DOHH2 (cell line): Measurements from ENCODE around the gene NDUFC1.
"Not testable (repeated sequence)": the region's sequence is repeated elsewhere in the genome, so short reads cannot be mapped to it uniquely, and the experiment has no call there.

Source experiments
- H3F3A ChIP-seq: fragments of 200-600 bp; sonication (generic), shearing (Covaris generic); 2 replicates; pipeline ENCODE4 v1.6.0; 2016; ENCODE audit warnings: antibody characterized with exemption, mild to moderate bottlenecking; ENCODE audit not compliant: control insufficient read depth, insufficient read depth
- H3K27ac ChIP-seq: fragments of 200-600 bp; sonication (generic); 2 replicates; pipeline ENCODE4 v1.5.1; 2014; ENCODE audit warnings: low read depth, mild to moderate bottlenecking, low read length, moderate library complexity
- H3K27me3 ChIP-seq: fragments of 200-600 bp; sonication (generic); 2 replicates; pipeline ENCODE4 v1.6.1; 2014; ENCODE audit warnings: mild to moderate bottlenecking, low read length, mixed read lengths; ENCODE audit not compliant: control insufficient read depth
- H3K36me3 ChIP-seq: fragments of 200-600 bp; sonication (generic); 2 replicates; pipeline ENCODE4 v1.6.1; 2014; ENCODE audit warnings: mild to moderate bottlenecking, low read length, moderate library complexity, mixed read lengths; ENCODE audit not compliant: control insufficient read depth
- H3K4me1 ChIP-seq: fragments of 200-600 bp; sonication (generic); 2 replicates; pipeline ENCODE4 v1.6.1; 2014; ENCODE audit warnings: mild to moderate bottlenecking, low read length, mixed read lengths; ENCODE audit not compliant: control insufficient read depth
- H3K4me2 ChIP-seq: fragments of 200-600 bp; sonication (generic); 2 replicates; pipeline ENCODE4 v1.6.0; 2014; ENCODE audit warnings: mild to moderate bottlenecking, low read length, moderate library complexity
- H3K4me3 ChIP-seq: fragments of 200-600 bp; sonication (generic); 2 replicates; pipeline ENCODE4 v1.5.1; 2014; ENCODE audit warnings: mild to moderate bottlenecking, low read length, mixed read lengths
- H3K79me2 ChIP-seq: fragments of 200-600 bp; sonication (generic); 2 replicates; pipeline ENCODE4 v1.6.1; 2014; ENCODE audit warnings: mild to moderate bottlenecking, low read length, mixed read lengths; ENCODE audit not compliant: control insufficient read depth
- H3K9me2 ChIP-seq: fragments of 200-600 bp; sonication (generic); replicated peaks from 2 replicates; pipeline ENCODE4 v1.6.1; 2014; ENCODE audit warnings: mild to moderate bottlenecking, low read length, mixed read lengths; ENCODE audit not compliant: control insufficient read depth
- H3K9me3 ChIP-seq: fragments of 200-600 bp; sonication (generic); 2 replicates; pipeline ENCODE4 v1.6.1; 2014; ENCODE audit warnings: antibody characterized with exemption, low read length, mixed read lengths; ENCODE audit not compliant: control insufficient read depth, insufficient read depth
- H4K20me1 ChIP-seq: fragments of 200-600 bp; sonication (generic); 2 replicates; pipeline ENCODE4 v1.6.0; 2014; ENCODE audit warnings: low read depth, mild to moderate bottlenecking, antibody characterized with exemption, low read length, moderate library complexity; ENCODE audit not compliant: control insufficient read depth, insufficient read depth
- CTCF ChIP-seq: fragments of 200-600 bp; sonication (generic); IDR thresholded peaks from one replicate; pipeline ENCODE4 v1.5.1; 2014; ENCODE audit warnings: antibody characterized with exemption, mild to moderate bottlenecking, low read depth, low read length; ENCODE audit not compliant: poor library complexity, severe bottlenecking
- EZH2phosphoT487 ChIP-seq: fragments of 200-600 bp; sonication (generic); IDR thresholded peaks from 2 replicates; pipeline ENCODE4 v1.6.1; 2017; ENCODE audit warnings: borderline replicate concordance, mild to moderate bottlenecking, antibody characterized with exemption, low read length, moderate library complexity, mixed read lengths

NDUFC1 gene

GRCh38 chr4:139314047-139314800 lies 11.9 kb upstream of the NDUFC1 start:
- Histone ChIP-seq H3F3A (peaks cover 31% of the 10 kb centered on the region), H3K27me3 (no peaks in the 10 kb centered on the region), H3K27ac (no peak overlapping the region), H3K4me3 (no peak overlapping the region), H3K4me2 (no peak overlapping the region), H4K20me1 (peaks cover 8% of the 10 kb centered on the region; the same call in 1 of the 2 replicates), H3K9me2 (no peaks in the 10 kb centered on the region), H3K36me3 (peaks cover 62% of the 10 kb centered on the region), H3K4me1 (peaks cover 67% of the 10 kb centered on the region), H3K79me2 (peaks cover 100% of the 10 kb centered on the region), H3K9me3 (peaks cover 4% of the 10 kb centered on the region; the same call in 1 of the 2 replicates)
- TF ChIP-seq CTCF, result no peak
- TF ChIP-seq EZH2phosphoT487, result no peak

- H4K20me1 ChIP-seq, H3K9me2 ChIP-seq, H3K27me3 ChIP-seq, H3K9me3 ChIP-seq, H3K4me3 ChIP-seq: not testable (repeated sequence)
- Histone ChIP-seq H3K79me2 (peaks cover 100% of the 10 kb centered on the region), H3K27ac (peak overlapping the region; percentile 58), H3K4me2 (peak overlapping the region; percentile 48), H3F3A (peaks cover 31% of the 10 kb centered on the region), H3K36me3 (peaks cover 60% of the 10 kb centered on the region), H3K4me1 (peaks cover 68% of the 10 kb centered on the region)
Measured at GRCh38 chr4:139313414-139313813, 11.1 kb upstream of the NDUFC1 start.

GRCh38 chr4:139312552-139313332 lies 10.5 kb upstream of the NDUFC1 start:
- H3K27ac ChIP-seq, result peak overlapping the region; percentile 58
- H3K4me1 ChIP-seq, result peaks cover 68% of the 10 kb centered on the region
- H3F3A ChIP-seq, result peaks cover 28% of the 10 kb centered on the region
- TF ChIP-seq EZH2phosphoT487 (no peak), CTCF (no peak)
- peaks cover 4% of the 10 kb centered on the region; the same call in 1 of the 2 replicates for H4K20me1 ChIP-seq
- no peaks in the 10 kb centered on the region for H3K27me3 ChIP-seq
- H3K36me3 ChIP-seq, result peaks cover 61% of the 10 kb centered on the region
- H3K79me2 ChIP-seq, result peaks cover 100% of the 10 kb centered on the region
- H3K9me2 ChIP-seq, result no peaks in the 10 kb centered on the region
- H3K4me2 ChIP-seq, result peak overlapping the region; percentile 48
- H3K4me3 ChIP-seq, result peak overlapping the region; percentile 19
- peaks cover 4% of the 10 kb centered on the region; the same call in 1 of the 2 replicates for H3K9me3 ChIP-seq

GRCh38 chr4:139311909-139312308 lies 9.6 kb upstream of the NDUFC1 start:
- Histone ChIP-seq H3K27ac (peak overlapping the region; percentile 58), H3K36me3 (peaks cover 62% of the 10 kb centered on the region), H3K4me2 (peak overlapping the region; percentile 48), H3K79me2 (peaks cover 100% of the 10 kb centered on the region), H3K9me3 (peaks cover 4% of the 10 kb centered on the region; the same call in 1 of the 2 replicates), H3F3A (peaks cover 28% of the 10 kb centered on the region), H3K4me3 (peak overlapping the region; percentile 19; the same call in 1 of the 2 replicates), H3K27me3 (no peaks in the 10 kb centered on the region), H3K4me1 (peaks cover 69% of the 10 kb centered on the region), H4K20me1 (peaks cover 7% of the 10 kb centered on the region; the same call in 1 of the 2 replicates), H3K9me2 (no peaks in the 10 kb centered on the region)
- TF ChIP-seq EZH2phosphoT487, result no peak
- TF ChIP-seq CTCF, result no peak
